Activated CD4-positive, alpha-beta memory T cell treated with anti-CD3 and anti-CD28 coated beads, Interleukin-2, amount 10 ng/mL, durations not matched to agents 7 days and 5 days (primary cell): Measurements from ENCODE around the gene HMX3. TPM values are rescaled to one million over a fixed set of nuclear protein-coding genes. Genes with fewer than 3 reads are reported as not detected.

ENCODE experiments used
- CTCF ChIA-PET: fragments of 350-600 bp; sonication (Branson Sonifier 250); formaldehyde crosslinking; loops from one replicate; lab custom pipeline; 2021; ENCODE audit warnings: antibody characterized with exemption, inconsistent platforms; lab: Charles Lee
- POLR2A ChIA-PET: fragments of 350-600 bp; sonication (Branson Sonifier 250); formaldehyde crosslinking; loops from one replicate; lab custom pipeline; 2021; ENCODE audit warnings: antibody characterized with exemption; lab: Charles Lee
- DNase-seq: peaks from one replicate; pipeline ENCODE4 v3.0.0-alpha.2; 2020
- H3K27ac Mint-ChIP-seq: one replicate; pipeline ENCODE4 v1.8.0; 2021; ENCODE audit warnings: mild to moderate bottlenecking, mixed read lengths
- H3K27me3 Mint-ChIP-seq: one replicate; pipeline ENCODE4 v1.8.0; 2021; ENCODE audit warnings: mixed read lengths
- H3K36me3 Mint-ChIP-seq: one replicate; pipeline ENCODE4 v1.8.0; 2021; ENCODE audit warnings: low read depth, mixed read lengths
- H3K4me1 Mint-ChIP-seq: one replicate; pipeline ENCODE4 v1.8.0; 2021; ENCODE audit warnings: mixed read lengths
- H3K4me3 Mint-ChIP-seq: one replicate; pipeline ENCODE4 v1.8.0; 2021; ENCODE audit warnings: mild to moderate bottlenecking, mixed read lengths
- H3K9me3 Mint-ChIP-seq: one replicate; pipeline ENCODE4 v1.8.0; 2021; ENCODE audit warnings: mixed read lengths
- total RNA-seq, 2 experiments: library from RNA; stranded (reverse); gene quantifications; one replicate each; pipeline ENCODE4 v1.2.3, GENCODE V29; 2021

Gene HMX3
- total RNA-seq, 2 experiments from 2014 or later = not detected

DNA sequence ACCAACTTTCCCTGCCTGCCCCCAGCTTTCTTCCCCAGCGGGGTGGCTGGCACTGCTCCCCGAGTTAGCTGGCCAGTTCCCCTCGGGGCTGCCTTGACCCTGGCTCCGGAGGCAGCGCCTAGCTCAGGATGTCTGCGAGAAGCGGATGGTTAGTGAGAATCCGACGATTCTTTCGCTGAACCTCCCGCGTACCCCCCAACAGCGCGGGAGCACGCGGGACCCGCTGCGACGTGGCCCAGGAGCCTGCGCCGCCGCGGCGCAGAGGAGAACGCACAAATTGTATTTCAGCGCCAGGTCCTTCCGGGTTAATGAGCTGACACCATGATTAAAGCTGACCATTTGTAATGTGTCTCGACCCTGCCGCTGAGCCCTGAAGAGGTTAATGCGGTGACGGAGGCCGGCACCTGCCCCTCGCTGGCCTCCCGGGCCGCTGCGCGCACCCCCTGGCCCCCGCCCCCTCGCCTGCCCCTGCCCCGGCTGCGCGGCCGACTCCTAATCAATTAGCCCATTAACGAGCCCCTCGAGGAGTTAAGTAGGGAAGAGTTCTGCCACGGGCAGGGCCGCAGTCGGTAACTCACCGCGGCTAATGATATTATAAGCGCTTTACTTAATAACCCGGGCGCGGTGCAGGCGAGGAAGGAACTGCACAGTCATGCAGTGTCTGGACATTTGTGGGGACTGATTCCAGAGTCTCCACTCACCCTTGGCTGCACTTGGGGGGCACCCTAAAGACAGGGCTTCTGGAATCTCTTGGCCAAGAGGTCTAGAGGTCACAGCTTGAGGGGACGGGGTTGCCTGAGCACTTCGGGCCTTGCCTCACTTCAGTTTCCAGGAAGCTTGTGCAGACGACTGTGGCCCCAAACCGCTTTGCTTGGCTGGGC lies 10.5 kb downstream of the HMX3 start:
- POLR2A ChIA-PET = interaction anchor here (1.6 to 2.7 kb wide), 2 partner anchors 8 to 10 kb away, joined by 3 to 14 read pairs; partner anchors contain the start of gene BUB3
- peaks cover 79% of the 10 kb centered on the region for H3K27me3 Mint-ChIP-seq
- H3K4me3 Mint-ChIP-seq = peak overlapping the region; percentile 6
- H3K9me3 Mint-ChIP-seq = no peaks in the 10 kb centered on the region
- no peak overlapping the region for H3K27ac Mint-ChIP-seq
- H3K4me1 Mint-ChIP-seq = peaks cover 53% of the 10 kb centered on the region
- CTCF ChIA-PET = interaction anchor here (1.4 kb wide), 1 partner anchor 8 kb away, joined by 3 read pairs; the partner anchor contains the start of gene BUB3
- DNase-seq = no peak
- H3K36me3 Mint-ChIP-seq = peaks cover 15% of the 10 kb centered on the region

DNA sequence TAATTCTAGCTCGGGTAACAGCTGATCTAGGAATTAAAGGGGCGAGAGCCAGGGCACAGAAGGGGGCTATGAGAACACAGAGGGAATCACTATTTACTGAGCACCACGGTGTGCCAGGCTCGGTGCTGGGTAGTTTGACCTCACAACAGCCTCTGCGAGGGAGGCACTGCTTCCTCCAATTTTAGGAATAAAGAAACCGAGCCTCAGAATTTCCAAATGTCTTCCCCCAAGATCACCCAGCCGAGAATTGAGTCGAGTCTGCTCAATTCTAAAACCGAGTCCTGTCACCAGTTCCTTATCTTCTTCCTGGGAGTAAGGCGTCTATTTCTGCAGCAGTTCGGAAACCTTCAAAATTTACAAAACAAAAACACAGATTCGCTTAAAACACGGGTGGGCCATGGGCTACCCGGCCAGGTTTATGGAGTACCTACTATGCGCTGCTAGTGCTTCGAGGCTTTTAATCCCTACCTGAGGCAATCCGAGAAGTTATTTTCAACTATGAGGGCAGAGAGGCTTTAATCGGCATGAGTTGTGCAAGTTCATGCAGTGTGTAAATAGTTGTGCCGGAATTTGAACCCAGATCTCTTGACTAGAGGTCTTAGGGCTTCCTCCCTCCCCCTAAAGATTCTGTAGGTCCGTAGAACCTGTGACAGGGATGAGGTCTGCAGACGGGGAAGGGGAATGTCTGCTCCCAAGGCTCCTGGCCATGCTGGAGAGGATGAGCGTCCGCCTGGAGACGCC lies 11.3 kb downstream of the HMX3 start:
- peaks cover 10% of the 10 kb centered on the region for H3K36me3 Mint-ChIP-seq
- H3K9me3 Mint-ChIP-seq = no peaks in the 10 kb centered on the region
- peaks cover 59% of the 10 kb centered on the region for H3K4me1 Mint-ChIP-seq
- H3K27me3 Mint-ChIP-seq = peaks cover 78% of the 10 kb centered on the region
- H3K4me3 Mint-ChIP-seq = peak overlapping the region; percentile 30
- ChIA-PET POLR2A (interaction anchor here (1.6 kb wide), 1 partner anchor 9 kb away, joined by 3 read pairs; no protein-coding TSS in a partner anchor), CTCF (no interaction called here)
- H3K27ac Mint-ChIP-seq = no peak overlapping the region
- DNase-seq = no peak

DNA sequence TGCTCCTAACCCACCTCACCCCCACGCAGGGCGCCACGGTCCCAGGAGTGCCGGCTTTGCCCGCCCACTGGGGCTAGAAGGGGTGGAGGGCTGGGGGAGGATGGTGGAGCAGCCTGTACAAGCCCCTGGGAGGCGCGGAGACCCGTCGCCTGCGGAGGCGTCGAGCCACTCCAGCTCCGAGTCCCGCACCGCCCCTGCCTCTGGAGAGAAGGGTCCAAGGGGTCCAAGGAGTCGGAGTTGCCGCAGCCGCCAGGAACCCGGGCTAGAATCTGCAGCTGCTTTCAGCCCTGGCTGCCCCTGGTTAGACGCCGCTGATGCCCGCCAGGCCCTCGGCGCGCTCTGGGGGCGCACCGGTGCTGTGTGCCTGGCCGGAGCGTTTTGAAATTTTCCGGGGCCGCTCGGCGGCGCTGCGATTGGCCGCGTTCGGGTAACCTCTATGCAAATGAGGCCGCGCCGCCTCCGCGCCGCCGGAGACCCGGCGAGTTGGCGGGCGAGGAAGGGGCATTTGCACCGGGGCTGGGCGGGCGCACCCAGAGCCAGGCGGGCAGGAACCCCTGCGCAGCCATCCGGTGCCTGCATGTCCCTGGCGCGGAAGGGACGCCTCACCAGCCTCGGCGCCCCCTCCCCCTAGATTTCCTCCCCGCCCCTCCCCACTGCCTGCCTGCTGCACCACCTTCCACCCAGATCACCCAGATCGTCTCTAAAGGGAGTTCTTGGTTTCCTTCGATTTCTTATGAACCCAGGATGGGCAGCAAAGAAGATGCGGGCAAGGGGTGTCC lies 12.1 kb downstream of the HMX3 start, which contains the start of gene HMX2:
TSS of gene HMX2 (plus strand) at position 502 of the 779 bp plus-strand sequence. CDS start at position 745, 243 bp downstream.
- Mint-ChIP-seq H3K27ac (peak within 1 kb of the TSS; percentile 42), H3K9me3 (no peaks in the 10 kb centered on the region), H3K27me3 (peaks cover 74% of the 10 kb centered on the region), H3K4me1 (peaks cover 59% of the 10 kb centered on the region), H3K4me3 (peak within 1 kb of the TSS; percentile 47), H3K36me3 (peaks cover 10% of the 10 kb centered on the region)
- no peak for DNase-seq
- ChIA-PET CTCF (no interaction called here), POLR2A (interaction anchor here (1.6 kb wide), 1 partner anchor 8 kb away, joined by 3 read pairs; no protein-coding TSS in a partner anchor)

DNA sequence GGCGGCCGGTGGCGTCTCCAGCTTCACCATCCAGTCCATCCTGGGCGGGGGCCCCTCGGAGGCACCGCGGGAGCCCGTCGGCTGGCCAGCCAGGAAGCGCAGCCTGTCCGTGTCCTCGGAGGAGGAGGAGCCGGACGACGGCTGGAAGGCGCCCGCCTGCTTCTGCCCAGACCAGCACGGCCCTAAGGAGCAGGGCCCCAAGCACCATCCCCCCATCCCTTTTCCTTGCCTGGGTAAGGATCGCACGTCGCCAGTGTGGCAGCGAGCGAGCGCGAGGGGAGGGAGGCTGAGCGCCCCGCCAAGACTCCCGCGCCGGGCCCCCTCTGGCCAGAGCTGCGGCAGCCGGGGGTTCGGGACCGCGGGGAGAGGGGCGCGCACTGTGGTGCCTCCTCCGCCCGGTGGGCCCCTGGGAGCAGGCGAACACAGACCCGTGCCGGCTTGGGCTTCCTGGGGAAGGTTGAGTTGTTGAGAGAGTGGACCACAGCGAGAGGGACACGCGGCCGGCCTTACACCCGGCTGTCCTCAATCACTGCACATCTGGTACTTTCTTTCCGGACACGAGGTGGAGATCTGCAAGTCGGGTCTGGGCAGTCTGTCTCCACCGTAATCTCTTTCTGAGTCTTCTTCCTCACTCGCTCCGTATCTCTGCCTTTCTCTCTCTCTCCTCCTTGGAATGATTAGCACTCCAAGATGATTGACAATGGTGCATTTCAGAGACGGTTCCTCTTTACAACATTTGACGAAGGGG lies 12.8 kb downstream of the HMX3 start:
- Mint-ChIP-seq H3K27ac (peak overlapping the region; percentile 42), H3K36me3 (peaks cover 10% of the 10 kb centered on the region), H3K9me3 (no peaks in the 10 kb centered on the region), H3K27me3 (peaks cover 67% of the 10 kb centered on the region), H3K4me3 (peak overlapping the region; percentile 47), H3K4me1 (peaks cover 61% of the 10 kb centered on the region)
- DNase-seq = no peak
- POLR2A ChIA-PET = interaction anchor here (4.1 kb wide), 1 partner anchor 9 kb away, joined by 27 read pairs; no protein-coding TSS in a partner anchor
- CTCF ChIA-PET = interaction anchor here (0.8 to 3.2 kb wide), 2 partner anchors 9 to 14 kb away, joined by 3 to 21 read pairs; no protein-coding TSS in a partner anchor

DNA sequence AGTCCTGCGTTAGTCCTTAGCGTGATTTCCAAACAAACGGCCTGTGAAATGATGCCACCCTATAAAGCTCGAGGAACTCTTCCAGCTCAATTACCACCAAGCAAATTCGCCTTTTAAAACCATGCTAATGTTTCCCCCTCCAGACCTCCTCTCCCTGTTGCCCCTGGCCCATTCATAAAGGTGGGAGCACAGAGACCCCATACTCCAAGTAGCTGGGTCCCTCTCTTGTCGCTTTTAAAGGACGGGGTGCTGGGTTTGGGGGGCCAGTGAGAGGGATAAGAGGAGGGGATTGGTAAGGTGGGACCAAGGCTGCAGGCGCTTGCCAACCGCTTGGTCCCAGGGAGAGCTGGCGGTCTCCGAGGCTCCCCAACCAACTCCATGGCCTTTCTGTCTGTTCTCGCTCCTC lies 13.4 kb downstream of the HMX3 start:
- Mint-ChIP-seq H3K9me3 (no peaks in the 10 kb centered on the region), H3K4me1 (peaks cover 61% of the 10 kb centered on the region), H3K4me3 (peak overlapping the region; percentile 39), H3K36me3 (peaks cover 13% of the 10 kb centered on the region), H3K27me3 (peaks cover 61% of the 10 kb centered on the region), H3K27ac (peak overlapping the region; percentile 42)
- no peak for DNase-seq
- ChIA-PET CTCF (interaction anchor here (0.8 to 3.2 kb wide), 2 partner anchors 9 to 15 kb away, joined by 3 to 21 read pairs; no protein-coding TSS in a partner anchor), POLR2A (interaction anchor here (4.1 kb wide), 1 partner anchor 9 kb away, joined by 27 read pairs; no protein-coding TSS in a partner anchor)

DNA sequence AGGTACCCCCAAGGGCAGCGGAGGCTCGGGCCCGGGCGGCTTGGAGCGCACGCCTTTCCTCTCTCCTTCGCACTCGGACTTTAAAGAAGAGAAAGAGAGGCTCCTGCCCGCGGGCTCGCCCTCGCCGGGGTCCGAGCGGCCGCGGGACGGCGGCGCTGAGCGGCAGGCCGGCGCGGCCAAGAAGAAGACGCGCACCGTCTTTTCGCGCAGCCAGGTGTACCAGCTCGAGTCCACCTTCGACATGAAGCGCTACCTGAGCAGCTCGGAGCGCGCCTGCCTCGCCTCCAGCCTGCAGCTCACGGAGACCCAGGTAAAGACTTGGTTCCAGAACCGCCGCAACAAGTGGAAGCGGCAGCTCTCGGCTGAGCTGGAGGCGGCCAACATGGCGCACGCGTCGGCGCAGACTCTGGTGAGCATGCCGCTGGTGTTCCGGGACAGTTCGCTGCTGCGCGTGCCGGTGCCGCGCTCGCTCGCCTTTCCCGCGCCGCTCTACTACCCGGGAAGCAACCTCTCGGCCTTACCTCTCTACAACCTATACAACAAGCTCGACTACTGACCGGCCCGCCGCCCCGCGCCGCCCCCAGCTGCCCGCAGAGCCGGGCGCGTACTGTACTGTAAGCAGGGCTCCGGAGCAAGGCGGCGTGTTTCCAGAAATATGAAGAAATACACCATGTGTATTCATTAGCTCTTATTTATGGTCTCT lies 13.9 kb downstream of the HMX3 start:
- Mint-ChIP-seq H3K27me3 (peaks cover 55% of the 10 kb centered on the region), H3K27ac (no peak overlapping the region), H3K36me3 (peaks cover 15% of the 10 kb centered on the region), H3K9me3 (no peaks in the 10 kb centered on the region), H3K4me3 (peak overlapping the region; percentile 61), H3K4me1 (peaks cover 56% of the 10 kb centered on the region)
- no peak for DNase-seq
- ChIA-PET POLR2A (interaction anchor here (1.0 to 4.1 kb wide), 3 partner anchors 10 to 20 kb away, joined by 3 to 27 read pairs (median 4); no protein-coding TSS in a partner anchor), CTCF (interaction anchor here (0.8 to 3.2 kb wide), 3 partner anchors 10 to 16 kb away, joined by 3 to 21 read pairs (median 13); no protein-coding TSS in a partner anchor)

DNA sequence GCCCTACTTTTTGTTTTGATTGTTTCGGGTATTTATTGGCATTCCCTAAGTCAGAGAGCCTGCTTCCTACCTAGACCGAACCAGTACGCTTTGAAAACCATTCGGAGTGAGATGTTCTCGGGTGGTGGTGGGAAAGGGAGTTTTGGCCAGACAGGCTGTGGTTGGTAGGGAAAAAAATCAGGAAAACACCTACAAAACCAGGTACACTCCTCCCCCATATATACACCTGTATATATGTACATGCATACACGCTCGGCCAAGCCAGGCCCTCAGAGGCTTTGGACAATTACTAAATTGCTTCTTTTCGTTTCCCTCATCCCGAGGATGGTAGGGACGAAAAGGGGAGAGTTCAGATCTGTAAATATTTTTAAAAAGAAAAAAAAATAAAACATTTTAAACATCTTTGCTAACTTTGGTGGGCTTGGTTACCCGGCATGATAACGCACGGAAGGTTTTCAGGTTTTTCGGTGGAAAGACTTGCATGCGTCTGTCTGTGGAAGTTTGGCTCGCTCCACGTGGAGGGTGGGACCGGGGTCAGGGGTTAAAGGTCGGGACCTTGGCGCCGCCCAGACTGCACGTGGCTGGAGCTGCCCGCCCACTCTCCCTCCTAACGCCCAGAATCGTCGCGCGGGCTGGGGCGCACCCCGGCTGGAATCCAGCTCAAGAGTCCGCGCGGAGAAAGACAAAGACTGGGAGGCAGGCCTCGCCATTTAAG lies 14.7 kb downstream of the HMX3 start:
- Mint-ChIP-seq H3K36me3 (peaks cover 21% of the 10 kb centered on the region), H3K9me3 (no peaks in the 10 kb centered on the region), H3K4me3 (peak overlapping the region; percentile 61), H3K27ac (no peak overlapping the region), H3K27me3 (peaks cover 48% of the 10 kb centered on the region), H3K4me1 (peaks cover 51% of the 10 kb centered on the region)
- no peak for DNase-seq
- ChIA-PET POLR2A (interaction anchor here (1.0 to 4.1 kb wide), 4 partner anchors 11 to 22 kb away, joined by 3 to 27 read pairs (median 4); no protein-coding TSS in a partner anchor), CTCF (interaction anchor here (0.8 to 3.2 kb wide), 4 partner anchors 11 to 144 kb away, joined by 3 to 21 read pairs (median 8); no protein-coding TSS in a partner anchor)

DNA sequence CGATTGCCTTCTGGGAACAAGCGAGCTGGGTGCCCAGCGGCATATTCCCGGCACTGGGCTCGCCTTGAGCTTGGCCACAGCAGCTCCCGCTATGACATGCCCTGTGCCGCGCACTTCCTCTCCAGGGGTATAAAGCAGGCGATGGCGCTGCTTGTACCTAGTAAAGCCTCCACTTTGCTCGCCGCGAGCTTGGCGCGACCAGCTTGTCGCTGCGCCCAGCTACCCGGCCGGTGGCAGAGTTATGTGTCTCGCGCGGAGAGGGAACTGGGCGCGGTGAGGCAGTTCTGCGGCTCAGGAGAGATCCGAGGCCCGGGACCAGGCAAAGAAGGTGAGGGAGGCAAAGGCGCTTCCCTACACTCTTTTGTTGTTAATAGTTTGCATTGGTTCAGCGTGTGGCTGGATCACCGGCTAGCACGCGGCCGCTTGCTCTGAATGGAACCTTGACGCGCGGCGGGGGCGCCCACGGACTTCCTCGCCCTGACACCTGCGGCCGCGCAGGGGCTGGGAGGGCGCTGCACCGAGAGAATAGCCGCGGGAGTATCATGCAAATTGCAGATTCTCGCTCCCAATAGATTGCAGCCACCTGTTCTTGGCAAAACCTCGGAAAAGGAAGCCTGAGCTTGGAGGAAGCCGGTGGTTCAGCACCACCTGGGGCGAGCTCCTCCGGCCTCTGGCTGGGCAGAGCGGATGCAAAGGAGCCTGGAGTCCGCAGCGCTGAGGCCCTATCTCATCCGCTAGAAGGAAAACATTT lies 15.4 kb downstream of the HMX3 start:
- DNase-seq = no peak
- ChIA-PET POLR2A (interaction anchor here (1.1 to 4.1 kb wide), 3 partner anchors 10 to 21 kb away, joined by 3 to 27 read pairs (median 4); no protein-coding TSS in a partner anchor), CTCF (interaction anchor here (0.8 to 3.2 kb wide), 4 partner anchors 11 to 145 kb away, joined by 3 to 21 read pairs (median 8); no protein-coding TSS in a partner anchor)
- peaks cover 43% of the 10 kb centered on the region for H3K27me3 Mint-ChIP-seq
- no peak overlapping the region for H3K27ac Mint-ChIP-seq
- peaks cover 49% of the 10 kb centered on the region for H3K4me1 Mint-ChIP-seq
- H3K4me3 Mint-ChIP-seq = peak overlapping the region; percentile 54
- no peaks in the 10 kb centered on the region for H3K9me3 Mint-ChIP-seq
- peaks cover 28% of the 10 kb centered on the region for H3K36me3 Mint-ChIP-seq

DNA sequence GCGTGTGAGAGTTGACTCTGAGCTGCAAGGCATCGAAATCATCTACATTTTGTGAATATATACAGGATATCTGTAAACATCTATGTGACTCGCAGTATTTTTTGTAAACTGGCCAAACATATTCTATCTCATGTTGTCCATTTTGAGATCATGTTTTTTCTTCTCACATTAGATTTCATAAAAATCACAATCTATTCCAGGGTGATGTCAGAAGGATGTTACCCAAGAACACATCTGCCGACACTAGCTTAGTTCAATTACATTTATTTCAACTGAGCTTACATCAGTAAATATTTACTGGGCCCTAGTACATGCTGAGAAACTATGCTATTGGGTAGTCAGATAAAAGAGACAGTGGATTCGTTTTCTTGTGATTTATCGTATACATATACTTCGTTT lies 16.0 kb downstream of the HMX3 start:
- CTCF ChIA-PET = interaction anchor here (2.4 to 3.2 kb wide), 2 partner anchors 12 to 18 kb away, joined by 13 to 21 read pairs; no protein-coding TSS in a partner anchor
- POLR2A ChIA-PET = interaction anchor here (4.1 kb wide), 1 partner anchor 12 kb away, joined by 27 read pairs; no protein-coding TSS in a partner anchor
- Mint-ChIP-seq H3K36me3 (peaks cover 32% of the 10 kb centered on the region), H3K27ac (no peak overlapping the region), H3K27me3 (peaks cover 39% of the 10 kb centered on the region), H3K9me3 (no peaks in the 10 kb centered on the region), H3K4me3 (peak overlapping the region; percentile 54), H3K4me1 (peaks cover 53% of the 10 kb centered on the region)
- no peak for DNase-seq
